Stomach (tissue), 4 donors: ENCODE results near the gene IGFBP4.

Experiments used
- EP300 ChIP-seq: sonication (generic); formaldehyde crosslinking; IDR thresholded peaks from one replicate; pipeline ENCODE4 v1.6.1; 2017; ENCODE audit warnings: antibody characterized with exemption
- TF ChIP-seq, protein P1 (sequence below), 7 experiments: fragments of 450-650 bp in 4 of 7; fragments of 200-600 bp in 3 of 7; sonication (generic) in 3 of 7; IDR thresholded peaks; one replicate each; pipeline ENCODE4 v1.5.1; 2016 to 2019; ENCODE audit warnings: antibody characterized with exemption in 7 of 7, control low read depth in 2 of 7, mild to moderate bottlenecking in 1 of 7

DNA sequence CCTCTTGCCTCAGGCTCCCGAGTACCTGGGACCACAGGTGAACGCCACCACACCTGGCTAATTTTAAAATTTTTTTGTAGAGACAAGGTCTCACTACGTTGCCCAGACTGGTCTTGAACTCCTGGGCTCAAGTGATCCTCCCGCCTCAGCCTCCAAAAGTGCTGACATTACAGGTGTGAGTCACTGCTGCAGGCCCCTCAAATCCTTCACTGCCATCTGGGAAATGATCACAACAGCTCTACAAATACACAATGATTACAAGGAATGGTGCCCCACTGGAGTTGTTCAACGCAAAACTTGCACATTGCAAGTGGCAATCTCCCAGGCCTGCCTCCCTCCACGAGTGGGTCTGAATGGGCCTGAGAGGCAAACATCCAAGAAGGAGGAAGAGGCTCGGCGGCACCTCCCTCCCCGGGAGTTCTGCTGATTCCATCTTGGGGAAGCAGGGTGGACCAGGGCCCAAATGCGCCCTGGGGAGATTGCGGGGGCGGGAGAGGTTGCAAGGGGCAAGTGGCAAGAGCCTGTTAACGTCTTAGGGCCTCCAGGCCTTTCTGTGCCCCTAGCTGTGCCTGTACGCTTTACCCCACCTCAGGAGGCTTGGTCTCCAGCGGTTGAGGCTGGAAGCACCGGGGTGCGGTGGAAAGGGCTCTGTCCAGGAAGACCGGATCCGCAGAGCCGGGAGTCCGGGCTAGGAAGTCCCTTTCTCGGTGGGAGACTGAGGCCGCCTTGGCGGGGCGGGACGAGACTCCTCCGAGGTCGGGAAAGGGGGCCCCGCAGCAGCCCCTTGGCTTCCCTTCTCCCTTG is 656 bp upstream of the IGFBP4 start:
- TF ChIP-seq, protein P1, sequence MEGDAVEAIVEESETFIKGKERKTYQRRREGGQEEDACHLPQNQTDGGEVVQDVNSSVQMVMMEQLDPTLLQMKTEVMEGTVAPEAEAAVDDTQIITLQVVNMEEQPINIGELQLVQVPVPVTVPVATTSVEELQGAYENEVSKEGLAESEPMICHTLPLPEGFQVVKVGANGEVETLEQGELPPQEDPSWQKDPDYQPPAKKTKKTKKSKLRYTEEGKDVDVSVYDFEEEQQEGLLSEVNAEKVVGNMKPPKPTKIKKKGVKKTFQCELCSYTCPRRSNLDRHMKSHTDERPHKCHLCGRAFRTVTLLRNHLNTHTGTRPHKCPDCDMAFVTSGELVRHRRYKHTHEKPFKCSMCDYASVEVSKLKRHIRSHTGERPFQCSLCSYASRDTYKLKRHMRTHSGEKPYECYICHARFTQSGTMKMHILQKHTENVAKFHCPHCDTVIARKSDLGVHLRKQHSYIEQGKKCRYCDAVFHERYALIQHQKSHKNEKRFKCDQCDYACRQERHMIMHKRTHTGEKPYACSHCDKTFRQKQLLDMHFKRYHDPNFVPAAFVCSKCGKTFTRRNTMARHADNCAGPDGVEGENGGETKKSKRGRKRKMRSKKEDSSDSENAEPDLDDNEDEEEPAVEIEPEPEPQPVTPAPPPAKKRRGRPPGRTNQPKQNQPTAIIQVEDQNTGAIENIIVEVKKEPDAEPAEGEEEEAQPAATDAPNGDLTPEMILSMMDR (IDR thresholded peaks at IDR 0.05) = no peak
- no peak for TF ChIP-seq EP300
